ENCODE data around the gene RXFP3.
"Not testable (repeated sequence)": the region's sequence is repeated elsewhere in the genome, so short reads cannot be mapped to it uniquely, and the experiment has no call there.

The RXFP3 gene

DNA sequence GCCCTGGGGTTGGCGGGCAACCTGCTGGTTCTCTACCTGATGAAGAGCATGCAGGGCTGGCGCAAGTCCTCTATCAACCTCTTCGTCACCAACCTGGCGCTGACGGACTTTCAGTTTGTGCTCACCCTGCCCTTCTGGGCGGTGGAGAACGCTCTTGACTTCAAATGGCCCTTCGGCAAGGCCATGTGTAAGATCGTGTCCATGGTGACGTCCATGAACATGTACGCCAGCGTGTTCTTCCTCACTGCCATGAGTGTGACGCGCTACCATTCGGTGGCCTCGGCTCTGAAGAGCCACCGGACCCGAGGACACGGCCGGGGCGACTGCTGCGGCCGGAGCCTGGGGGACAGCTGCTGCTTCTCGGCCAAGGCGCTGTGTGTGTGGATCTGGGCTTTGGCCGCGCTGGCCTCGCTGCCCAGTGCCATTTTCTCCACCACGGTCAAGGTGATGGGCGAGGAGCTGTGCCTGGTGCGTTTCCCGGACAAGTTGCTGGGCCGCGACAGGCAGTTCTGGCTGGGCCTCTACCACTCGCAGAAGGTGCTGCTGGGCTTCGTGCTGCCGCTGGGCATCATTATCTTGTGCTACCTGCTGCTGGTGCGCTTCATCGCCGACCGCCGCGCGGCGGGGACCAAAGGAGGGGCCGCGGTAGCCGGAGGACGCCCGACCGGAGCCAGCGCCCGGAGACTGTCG, 976 bp downstream of the RXFP3 start:
- no peak for DNase-seq

- no peak for DNase-seq
Observed at GRCh38 chr5:33937707-33938506, 1.7 kb downstream of the RXFP3 start.

DNA sequence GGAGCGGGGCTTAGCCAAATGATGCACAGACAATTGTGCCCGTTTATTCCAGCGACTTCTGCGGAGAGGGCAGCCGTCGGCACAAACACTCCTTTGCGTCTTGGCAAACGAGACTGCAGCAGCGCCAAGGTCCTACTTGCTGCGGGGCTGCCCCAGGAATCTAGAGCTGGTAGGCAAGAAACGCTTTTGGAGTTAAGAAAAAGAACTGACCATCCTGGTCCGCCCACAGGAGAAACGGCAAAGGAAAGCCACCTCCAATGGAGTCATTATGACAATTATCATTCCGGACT, 2.3 kb downstream of the RXFP3 start:
- DNase-seq, result no peak

GRCh38 chr5:33938881-33939280, 2.7 kb downstream of the RXFP3 start:
- DNase-seq, result no peak

DNA sequence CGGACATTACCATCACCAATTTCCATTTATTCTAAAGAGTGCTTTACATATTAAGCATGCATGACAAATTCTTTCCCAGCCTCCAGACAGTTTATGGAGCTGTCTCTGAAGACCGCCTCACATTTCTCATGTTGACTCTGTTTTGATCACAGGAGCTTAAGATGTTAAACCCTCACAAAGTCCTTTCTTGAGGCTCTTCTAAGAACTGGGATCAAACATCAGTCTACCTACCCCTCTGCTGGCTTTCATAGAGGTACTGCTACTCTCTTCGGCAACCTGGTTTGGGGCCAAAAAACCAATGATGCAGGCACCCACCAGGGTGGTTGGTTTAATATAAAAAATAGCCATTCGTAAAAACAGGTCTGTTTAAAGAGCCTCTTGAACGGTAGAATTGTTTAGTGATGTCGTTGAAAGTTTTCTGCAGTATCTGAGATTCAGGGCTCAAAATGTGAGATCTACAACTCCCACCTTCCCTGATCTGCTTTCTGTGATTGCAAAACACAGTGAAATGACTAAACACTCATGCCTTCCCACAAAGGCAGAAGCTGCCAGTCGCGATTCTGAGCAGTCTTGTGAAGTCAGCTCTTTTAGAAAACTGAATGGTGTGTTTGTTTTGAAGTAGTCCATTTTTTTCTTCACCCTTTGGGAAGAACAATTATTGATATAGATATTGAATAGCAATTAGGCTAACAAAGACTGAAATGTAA, 3.5 kb downstream of the RXFP3 start:
- no peak for DNase-seq

GRCh38 chr5:33941090-33941489, 4.9 kb downstream of the RXFP3 start:
- no peak for DNase-seq

- DNase-seq, result no peak
Observed at GRCh38 chr5:33944543-33945132, 8.5 kb downstream of the RXFP3 start.

DNA sequence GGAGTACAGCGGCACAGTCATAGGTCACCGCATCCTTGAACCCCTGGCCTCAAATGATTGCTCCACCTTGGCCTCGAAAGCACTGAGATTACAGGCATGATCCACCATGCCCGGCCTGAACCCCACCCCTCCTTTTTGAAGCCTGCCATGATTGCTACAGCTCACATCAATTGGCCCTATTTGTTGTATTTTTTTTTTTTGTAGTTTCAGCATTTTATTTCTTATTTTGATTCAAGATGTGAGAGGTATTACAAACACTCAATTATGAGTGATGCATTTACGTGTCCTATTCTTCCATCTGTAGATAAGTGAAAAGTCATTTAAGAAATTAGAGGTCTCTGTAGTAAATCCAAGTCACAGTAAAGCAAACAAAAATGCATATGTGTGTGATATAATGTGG, 16.0 kb downstream of the RXFP3 start:
- DNase-seq, result not testable (repeated sequence)

DNA sequence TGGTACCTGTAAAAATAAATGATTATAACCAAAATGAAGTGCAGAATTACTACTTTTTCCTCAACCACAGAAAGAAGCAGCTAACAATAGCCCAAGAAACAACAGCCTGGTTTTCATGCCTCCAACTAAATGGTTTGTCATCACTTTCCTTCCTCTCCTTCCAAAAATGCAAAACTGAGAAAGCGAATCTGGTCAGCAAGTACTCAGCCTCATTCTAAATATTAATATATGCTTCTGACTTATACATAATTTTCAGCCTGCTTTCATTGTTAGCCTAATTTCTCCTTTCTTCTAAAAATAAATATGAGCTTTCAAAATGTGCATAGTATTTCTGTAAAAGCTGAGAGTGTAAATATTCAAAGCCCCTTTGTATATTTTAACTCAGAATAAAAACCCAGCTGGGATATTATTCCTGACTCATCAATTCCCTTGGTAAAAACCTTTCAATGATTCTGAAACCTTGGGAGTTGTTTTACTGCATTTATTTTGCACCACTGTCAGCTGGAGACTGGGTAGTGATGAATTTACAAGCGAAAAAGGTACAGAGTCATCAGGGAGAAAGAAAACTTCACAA, 21.5 kb downstream of the RXFP3 start:
- no peak for DNase-seq

DNA sequence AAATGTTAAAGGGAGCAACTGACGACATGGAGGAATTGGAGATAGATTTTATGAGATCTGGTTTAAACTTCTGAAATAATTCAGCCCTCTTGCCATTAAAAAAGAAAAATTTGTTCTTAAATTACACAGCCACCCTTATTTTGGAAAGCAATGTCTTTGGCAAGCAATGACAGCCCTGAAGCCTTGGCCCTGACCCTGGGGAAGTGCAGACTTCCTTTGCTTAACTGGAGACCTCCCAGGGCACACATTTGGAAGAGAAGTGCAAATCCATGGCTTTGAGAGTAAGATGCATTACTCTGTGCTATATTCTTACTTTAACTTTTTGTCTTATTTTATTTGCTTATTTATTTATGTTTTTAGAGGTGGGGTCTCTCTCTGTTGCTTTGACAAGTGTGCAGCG, 22.0 kb downstream of the RXFP3 start:
- no peak for DNase-seq

DNA sequence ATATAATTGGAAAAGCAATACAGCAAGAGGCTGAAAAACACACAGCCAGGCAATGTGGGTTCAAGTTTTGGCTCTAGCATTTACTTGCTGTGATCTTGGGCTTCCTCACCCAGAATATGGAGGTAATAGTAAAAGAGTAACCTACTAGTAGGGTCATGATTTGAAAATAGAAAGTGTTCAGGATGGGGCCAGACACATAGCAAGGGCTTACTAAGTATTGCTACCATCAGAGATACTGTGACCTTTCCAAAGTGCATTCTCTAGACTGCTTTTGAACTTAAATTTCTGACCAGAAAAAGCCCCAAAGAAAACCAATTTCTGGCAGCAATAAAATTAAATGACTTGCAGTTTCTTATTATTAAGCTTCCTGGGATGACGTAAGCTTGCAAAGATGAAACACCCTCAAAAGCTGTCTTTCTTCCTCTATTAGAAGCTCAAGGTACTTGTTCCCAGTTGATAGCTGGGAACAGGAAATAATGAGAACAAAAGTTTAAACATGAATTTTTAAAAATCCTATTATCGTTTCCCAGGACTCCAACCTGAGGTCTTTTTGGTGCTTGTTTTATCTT, 28.0 kb downstream of the RXFP3 start:
- no peak for DNase-seq

- DNase-seq, result no peak
Observed at GRCh38 chr5:33966805-33967204, 30.6 kb downstream of the RXFP3 start.

DNA sequence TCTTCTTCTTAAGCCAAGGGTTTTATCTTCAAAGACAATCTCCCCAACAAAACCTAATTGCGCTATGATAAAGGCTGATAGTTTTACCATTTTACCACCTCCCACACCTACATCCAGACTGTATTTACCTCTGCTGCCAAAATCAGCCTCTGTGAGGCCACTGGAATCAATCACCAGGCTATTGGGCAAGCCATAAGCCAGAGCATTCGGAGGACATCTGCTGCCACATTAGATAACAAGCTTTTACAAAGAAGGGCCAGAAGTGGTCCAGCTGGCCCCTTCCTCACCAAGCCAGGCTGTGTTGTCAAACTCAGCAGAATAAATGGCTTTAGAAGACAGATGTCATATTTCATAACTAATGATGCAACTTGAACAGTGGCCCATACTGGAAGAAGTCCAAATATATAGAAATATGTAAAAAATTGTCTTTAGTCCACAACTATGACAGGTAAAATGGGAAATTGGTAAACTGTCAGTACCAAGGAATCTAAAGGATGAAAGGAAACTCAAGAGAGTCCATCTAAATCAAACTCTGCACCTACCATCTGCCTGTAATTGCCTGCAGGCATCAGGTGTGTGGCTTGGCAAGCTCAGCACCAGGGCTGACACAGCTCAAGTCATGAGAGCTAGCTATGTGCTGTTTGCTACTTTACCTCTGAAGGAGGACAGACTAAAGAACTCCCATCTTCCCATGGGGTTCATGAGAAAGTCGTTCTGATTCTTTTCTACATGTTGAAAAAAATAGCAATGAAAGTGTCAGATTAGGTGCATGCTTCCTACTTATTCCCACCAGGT, 32.2 kb downstream of the RXFP3 start:
- DNase-seq, result no peak

- peak; percentile 40 for DNase-seq
Observed at GRCh38 chr5:33969572-33970452, 33.6 kb downstream of the RXFP3 start.

DNA sequence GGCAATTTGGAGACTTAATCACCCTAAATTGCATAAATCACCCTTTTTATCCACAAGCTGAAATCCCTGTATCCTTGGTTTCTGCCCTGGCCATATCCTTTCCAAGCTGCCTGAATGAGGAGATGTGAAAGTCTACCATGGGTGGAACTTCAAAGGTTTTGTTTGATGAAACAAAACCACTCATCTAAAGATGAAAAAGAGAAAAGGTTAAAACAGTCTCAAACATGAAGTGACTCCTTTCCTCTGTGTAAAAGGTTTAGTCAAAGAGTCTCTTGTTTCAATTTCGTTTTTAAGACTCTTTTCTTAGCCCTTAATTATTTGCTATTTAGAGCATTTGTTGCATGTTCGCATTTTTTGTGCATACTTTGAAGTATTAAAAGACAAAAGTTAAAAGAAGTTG, 37.1 kb downstream of the RXFP3 start:
- no peak for DNase-seq

- no peak for DNase-seq
Observed at GRCh38 chr5:33975852-33976251, 39.7 kb downstream of the RXFP3 start.

GRCh38 chr5:33976307-33976706, 40.1 kb downstream of the RXFP3 start:
- DNase-seq, result no peak

DNA sequence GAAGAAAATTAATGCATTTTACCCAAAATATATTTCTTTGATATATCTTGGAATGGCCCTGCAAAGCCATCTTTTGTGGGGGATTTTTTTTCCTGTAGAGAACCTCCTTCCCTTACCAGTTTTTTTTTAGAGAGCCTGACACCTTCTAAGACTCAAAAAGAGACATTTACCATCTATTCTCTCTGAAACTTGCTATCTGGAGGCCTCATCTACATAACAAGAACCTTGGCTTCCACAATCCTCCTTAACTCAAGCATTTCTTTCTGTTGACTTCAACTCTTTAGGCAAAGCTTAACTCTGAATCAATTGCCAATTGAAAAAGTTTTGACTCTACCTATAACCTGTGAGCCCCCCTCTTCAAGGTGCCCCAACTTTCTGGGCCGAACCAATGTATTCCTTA, 42.1 kb downstream of the RXFP3 start:
- no peak for DNase-seq

- DNase-seq, result no peak
Observed at GRCh38 chr5:33980030-33980429, 43.8 kb downstream of the RXFP3 start.

GRCh38 chr5:33981408-33982162, 45.4 kb downstream of the RXFP3 start:
- no peak for DNase-seq
